Lower leg skin (tissue), 4 donors: ENCODE measurements around the gene PARD6G. TPM values are rescaled to one million over a fixed set of nuclear protein-coding genes. Genes with fewer than 3 reads are reported as not detected.

Experiments
- DNase-seq, 2 donors: peaks; one replicate each; pipeline ENCODE4 v3.0.0-alpha.2; 2019; ENCODE audit warnings: low spot score in 2 of 2
- H3K4me3 ChIP-seq: fragments of 200-600 bp; sonication (generic); 2 replicates; pipeline ENCODE4 v1.5.1; 2017; ENCODE audit warnings: mild to moderate bottlenecking, low read depth; ENCODE audit not compliant: poor library complexity, severe bottlenecking
- CTCF ChIP-seq, 3 donors: fragments of 450-650 bp; IDR thresholded peaks; one replicate each; pipeline ENCODE4 v1.5.1; 2016; ENCODE audit warnings: antibody characterized with exemption in 3 of 3, mild to moderate bottlenecking in 3 of 3, moderate library complexity in 2 of 3
- POLR2A ChIP-seq, 2 donors: fragments of 450-650 bp; IDR thresholded peaks; one replicate each; pipeline ENCODE4 v1.6.1; 2016 to 2017; ENCODE audit warnings: antibody characterized with exemption in 2 of 2, mild to moderate bottlenecking in 1 of 2, moderate library complexity in 1 of 2
- WGBS, 2 donors: methylation state at CpG; one replicate each; pipeline ENCODE4 v1.1.5; 2018; 5-methylcytosine and 5-hydroxymethylcytosine counted together
- intact Hi-C: fragments of 100-400 bp; cut with DNase I; formaldehyde crosslinking; loops from one replicate; pipeline ENCODE4 v1.15.0; 2023; ENCODE audit warnings: low total_unique reads
- total RNA-seq, 4 donors: library from RNA; depleted of rRNA; stranded (reverse); fragments of >200 nt; gene quantifications; one replicate each; pipeline ENCODE4 v1.1.0, GENCODE V29; 2016

PARD6G gene
- total RNA-seq, 4 donors from 2014 or later = 89.6 to 122 (median 101) TPM

- TF ChIP-seq POLR2A (IDR thresholded peaks at IDR 0.05) (no peak), CTCF (IDR thresholded peaks at IDR 0.05) (no peak)
- intact Hi-C loops = no loop called here
- no peak for DNase-seq
- WGBS, 2 donors = 35 to 52% methylated on average over 12 of the region's 12 CpGs
- H3K4me3 ChIP-seq = peak overlapping the region; percentile 29
Measured at GRCh38 chr18:80147037-80147417, 100.3 kb downstream of the PARD6G start.

- DNase-seq = no peak
- TF ChIP-seq CTCF (IDR thresholded peaks at IDR 0.05) = no peak
- TF ChIP-seq POLR2A (IDR thresholded peaks at IDR 0.05) = no peak
- 54 to 64% methylated on average over 5 of the region's 5 CpGs for WGBS, 2 donors
- intact Hi-C loops = no loop called here
- H3K4me3 ChIP-seq = no peak overlapping the region
Measured at GRCh38 chr18:80145196-80145804, 102.0 kb downstream of the PARD6G start.

GRCh38 chr18:80143881-80144280, 103.4 kb downstream of the PARD6G start:
- no peak overlapping the region for H3K4me3 ChIP-seq
- WGBS, 2 donors = 59 to 60% methylated on average over 2 of the region's 2 CpGs
- intact Hi-C loops = no loop called here
- TF ChIP-seq CTCF (IDR thresholded peaks at IDR 0.05) (no peak), POLR2A (IDR thresholded peaks at IDR 0.05) (no peak)
- DNase-seq = no peak

GRCh38 chr18:80140455-80140985, 106.8 kb downstream of the PARD6G start:
- intact Hi-C loops = no loop called here
- DNase-seq = no peak
- whole genome bisulfite sequencing, 2 donors = 86 to 96% methylated on average over 5 of the region's 5 CpGs
- H3K4me3 ChIP-seq = no peak overlapping the region
- TF ChIP-seq CTCF (IDR thresholded peaks at IDR 0.05) = no peak

GRCh38 chr18:80137976-80138375, 109.3 kb downstream of the PARD6G start:
- intact Hi-C loops = no loop called here
- 86 to 97% methylated on average over 12 of the region's 12 CpGs for WGBS, 2 donors
- no peak for DNase-seq

More at GRCh38 chr18:80137976-80138375, 109.3 kb downstream of the PARD6G start:
- no peak overlapping the region for H3K4me3 ChIP-seq
- TF ChIP-seq CTCF (IDR thresholded peaks at IDR 0.05) (no peak), POLR2A (IDR thresholded peaks at IDR 0.05) (no peak)
